Measurements from ENCODE around the gene NAALADL2.

DNA sequence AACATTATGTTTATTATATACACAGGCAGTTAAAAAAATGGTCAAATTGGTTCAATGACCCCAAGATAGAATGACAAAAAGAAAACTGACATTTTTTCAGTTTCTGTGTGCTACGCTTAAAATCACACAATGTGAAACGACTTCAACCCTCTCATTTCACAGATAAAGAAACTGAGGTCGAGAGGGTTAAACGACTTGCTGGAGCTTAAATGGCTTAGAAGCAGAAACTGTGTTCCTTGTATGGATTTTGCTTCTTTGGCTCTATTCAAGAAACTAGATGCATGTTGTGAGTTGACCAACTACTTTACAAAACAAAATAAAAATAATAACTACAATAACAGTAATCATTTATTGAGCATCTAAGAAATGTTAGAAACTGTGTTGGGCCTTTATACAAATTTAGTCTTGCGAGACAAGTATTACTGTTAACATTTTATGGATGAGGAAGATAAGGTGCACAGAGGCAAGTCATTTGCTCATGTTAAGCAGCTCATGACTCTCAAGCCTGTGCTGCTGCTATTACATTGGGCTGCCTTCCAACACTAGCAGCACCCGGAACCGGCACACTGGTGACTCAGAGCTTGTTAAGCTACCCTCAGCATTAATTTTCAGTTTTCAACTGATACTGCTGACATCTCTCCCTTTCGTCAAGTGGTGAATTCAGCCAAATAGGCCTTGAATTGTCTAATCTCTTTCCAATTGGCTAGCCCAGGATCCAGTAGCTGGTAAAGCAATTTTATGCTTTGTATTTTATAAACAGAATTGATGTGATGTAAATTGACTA is 487.6 kb downstream of the NAALADL2 start:
- TF ChIP-seq, protein P1, sequence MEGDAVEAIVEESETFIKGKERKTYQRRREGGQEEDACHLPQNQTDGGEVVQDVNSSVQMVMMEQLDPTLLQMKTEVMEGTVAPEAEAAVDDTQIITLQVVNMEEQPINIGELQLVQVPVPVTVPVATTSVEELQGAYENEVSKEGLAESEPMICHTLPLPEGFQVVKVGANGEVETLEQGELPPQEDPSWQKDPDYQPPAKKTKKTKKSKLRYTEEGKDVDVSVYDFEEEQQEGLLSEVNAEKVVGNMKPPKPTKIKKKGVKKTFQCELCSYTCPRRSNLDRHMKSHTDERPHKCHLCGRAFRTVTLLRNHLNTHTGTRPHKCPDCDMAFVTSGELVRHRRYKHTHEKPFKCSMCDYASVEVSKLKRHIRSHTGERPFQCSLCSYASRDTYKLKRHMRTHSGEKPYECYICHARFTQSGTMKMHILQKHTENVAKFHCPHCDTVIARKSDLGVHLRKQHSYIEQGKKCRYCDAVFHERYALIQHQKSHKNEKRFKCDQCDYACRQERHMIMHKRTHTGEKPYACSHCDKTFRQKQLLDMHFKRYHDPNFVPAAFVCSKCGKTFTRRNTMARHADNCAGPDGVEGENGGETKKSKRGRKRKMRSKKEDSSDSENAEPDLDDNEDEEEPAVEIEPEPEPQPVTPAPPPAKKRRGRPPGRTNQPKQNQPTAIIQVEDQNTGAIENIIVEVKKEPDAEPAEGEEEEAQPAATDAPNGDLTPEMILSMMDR (conservative IDR thresholded peaks at IDR 0.05) = no peak
- no peak for TF ChIP-seq ZFX (IDR thresholded peaks at IDR 0.05)
